Cardiac muscle cell (in vitro differentiated cells and primary cell): ENCODE measurements around the gene SERPINB11. TPM values are rescaled to one million over a fixed set of nuclear protein-coding genes. Genes with fewer than 3 reads are reported as not detected.

Experiments
- DNase-seq, 2 donors: peaks; one replicate each; pipeline versions ENCODE4 v3.0.0 to v3.0.0-alpha.2; 2010 to 2017; ENCODE audit warnings: low read depth in 1 of 2, low spot score in 1 of 2
- H3K27ac ChIP-seq: fragments of 200-600 bp; sonication (generic); 2 replicates; pipeline ENCODE4 v1.5.1; 2016
- H3K27me3 ChIP-seq: fragments of 200-600 bp; sonication (generic); 2 replicates; pipeline ENCODE4 v1.6.0; 2016; ENCODE audit warnings: control low read depth
- H3K36me3 ChIP-seq: fragments of 200-600 bp; sonication (generic); 2 replicates; pipeline ENCODE4 v1.5.1; 2016; ENCODE audit warnings: control low read depth
- H3K4me1 ChIP-seq: fragments of 200-600 bp; sonication (generic); 2 replicates; pipeline ENCODE4 v1.8.1; 2017; ENCODE audit warnings: low read depth, mild to moderate bottlenecking, mixed run types
- H3K4me3 ChIP-seq: fragments of 200-600 bp; sonication (generic); 2 replicates; pipeline ENCODE4 v1.5.1; 2016; ENCODE audit warnings: mild to moderate bottlenecking
- H3K9me3 ChIP-seq: fragments of 200-600 bp; sonication (generic); 2 replicates; pipeline ENCODE4 v1.5.1; 2017; ENCODE audit warnings: low read depth, mild to moderate bottlenecking, control low read depth
- polyA plus RNA-seq: library from polyadenylated mRNA; unstranded; fragments of >200 nt; fragmentation: Nextera tagmentation; extraction: Ambion mirVana; gene quantifications from 2 replicates; pipeline ENCODE4 v1.2.1, GENCODE V29; 2016
- total RNA-seq: library from RNA; depleted of rRNA; stranded (reverse); fragments of >200 nt; gene quantifications from 2 replicates; pipeline ENCODE4 v1.2.3, GENCODE V29; 2016
- TF ChIP-seq, protein P1 (sequence below): IDR thresholded peaks from 2 replicates; pipeline ENCODE4 v1.5.1; 2012; ENCODE audit warnings: low read depth, mild to moderate bottlenecking, low read length

The SERPINB11 gene
- total and polyA plus RNA-seq, 2 experiments from 2014 or later = not detected

DNA sequence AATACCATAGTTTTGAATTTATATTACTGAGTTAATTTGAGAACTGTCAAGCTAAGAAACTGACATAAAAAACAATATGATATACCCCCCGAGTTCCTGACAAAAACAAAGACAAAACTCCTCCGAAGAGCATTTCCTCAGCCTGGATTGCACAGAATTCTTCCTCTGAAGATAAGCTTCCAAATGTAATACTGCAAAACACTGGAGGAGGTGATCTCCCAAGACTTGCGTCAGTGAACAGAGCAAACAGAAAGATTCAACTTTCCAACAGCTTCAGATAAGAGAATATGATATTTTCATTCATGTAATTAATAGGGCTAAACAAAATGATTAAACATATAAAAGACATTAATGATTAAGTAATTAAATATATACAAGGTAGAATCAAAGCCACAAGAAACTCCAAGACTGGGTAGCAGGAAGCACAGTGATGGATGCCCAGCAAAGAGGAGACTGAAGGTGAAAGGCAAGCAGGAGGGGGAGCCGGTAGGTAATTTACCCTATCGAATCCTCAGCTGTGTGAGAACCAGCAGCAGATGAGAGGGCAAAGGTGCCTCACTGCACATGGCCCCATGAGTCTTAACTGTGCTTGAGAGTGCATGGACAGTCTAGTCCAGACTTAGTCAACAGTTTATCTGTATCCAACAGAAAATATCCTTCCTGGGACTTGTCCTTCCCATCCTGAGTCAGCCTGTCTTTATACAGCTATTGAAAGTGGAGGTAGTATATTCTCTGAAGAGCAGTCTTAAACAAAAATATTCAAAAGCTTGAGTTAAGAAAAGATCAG lies 22.7 kb upstream of the SERPINB11 start:
- no peak overlapping the region for H3K4me3 ChIP-seq
- no peaks in the 10 kb centered on the region for H3K9me3 ChIP-seq
- no peak overlapping the region for H3K27ac ChIP-seq
- no peaks in the 10 kb centered on the region for H3K27me3 ChIP-seq
- peak in 1 of 2 donors; percentile 10 for DNase-seq
- TF ChIP-seq, protein P1, sequence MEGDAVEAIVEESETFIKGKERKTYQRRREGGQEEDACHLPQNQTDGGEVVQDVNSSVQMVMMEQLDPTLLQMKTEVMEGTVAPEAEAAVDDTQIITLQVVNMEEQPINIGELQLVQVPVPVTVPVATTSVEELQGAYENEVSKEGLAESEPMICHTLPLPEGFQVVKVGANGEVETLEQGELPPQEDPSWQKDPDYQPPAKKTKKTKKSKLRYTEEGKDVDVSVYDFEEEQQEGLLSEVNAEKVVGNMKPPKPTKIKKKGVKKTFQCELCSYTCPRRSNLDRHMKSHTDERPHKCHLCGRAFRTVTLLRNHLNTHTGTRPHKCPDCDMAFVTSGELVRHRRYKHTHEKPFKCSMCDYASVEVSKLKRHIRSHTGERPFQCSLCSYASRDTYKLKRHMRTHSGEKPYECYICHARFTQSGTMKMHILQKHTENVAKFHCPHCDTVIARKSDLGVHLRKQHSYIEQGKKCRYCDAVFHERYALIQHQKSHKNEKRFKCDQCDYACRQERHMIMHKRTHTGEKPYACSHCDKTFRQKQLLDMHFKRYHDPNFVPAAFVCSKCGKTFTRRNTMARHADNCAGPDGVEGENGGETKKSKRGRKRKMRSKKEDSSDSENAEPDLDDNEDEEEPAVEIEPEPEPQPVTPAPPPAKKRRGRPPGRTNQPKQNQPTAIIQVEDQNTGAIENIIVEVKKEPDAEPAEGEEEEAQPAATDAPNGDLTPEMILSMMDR = no peak
- no peaks in the 10 kb centered on the region for H3K36me3 ChIP-seq
- peaks cover 3% of the 10 kb centered on the region for H3K4me1 ChIP-seq

- TF ChIP-seq, protein P1 = no peak
- DNase-seq = no peak
- Histone ChIP-seq H3K4me1 (peaks cover 3% of the 10 kb centered on the region), H3K27ac (no peak overlapping the region), H3K4me3 (no peak overlapping the region), H3K27me3 (no peaks in the 10 kb centered on the region), H3K9me3 (no peaks in the 10 kb centered on the region), H3K36me3 (no peaks in the 10 kb centered on the region)
Measured at GRCh38 chr18:63681449-63682340, 21.1 kb upstream of the SERPINB11 start.

DNA sequence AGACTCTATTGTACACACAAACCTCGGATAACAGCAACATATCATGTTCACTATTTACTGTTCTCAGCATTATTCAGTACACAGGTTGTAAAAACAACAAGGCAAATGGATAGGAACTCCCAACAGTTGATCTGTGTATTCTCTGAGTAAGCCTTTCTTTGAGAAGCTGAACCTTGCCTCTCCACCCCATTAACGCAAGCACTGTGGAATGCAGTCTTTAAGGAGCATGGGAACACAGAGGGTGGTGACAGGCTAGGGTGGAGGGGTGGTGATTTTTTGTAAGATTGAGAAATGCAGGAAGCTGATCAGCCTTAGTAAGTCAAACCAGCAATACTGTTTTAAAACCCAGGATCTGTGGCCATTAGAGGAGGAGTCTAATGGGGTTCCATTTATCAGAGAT lies 19.6 kb upstream of the SERPINB11 start:
- TF ChIP-seq, protein P1 = no peak
- Histone ChIP-seq H3K4me1 (peaks cover 3% of the 10 kb centered on the region), H3K27ac (no peak overlapping the region), H3K4me3 (no peak overlapping the region), H3K36me3 (no peaks in the 10 kb centered on the region), H3K27me3 (no peaks in the 10 kb centered on the region), H3K9me3 (no peaks in the 10 kb centered on the region)
- peak; percentile 14 to 75 for DNase-seq

- DNase-seq = no peak
- TF ChIP-seq, protein P1 = no peak
- H3K4me1 ChIP-seq = peaks cover 3% of the 10 kb centered on the region
- no peaks in the 10 kb centered on the region for H3K27me3 ChIP-seq
- no peaks in the 10 kb centered on the region for H3K36me3 ChIP-seq
- no peaks in the 10 kb centered on the region for H3K9me3 ChIP-seq
- H3K4me3 ChIP-seq = no peak overlapping the region
- no peak overlapping the region for H3K27ac ChIP-seq
Measured at GRCh38 chr18:63683890-63684289, 18.9 kb upstream of the SERPINB11 start.

- H3K4me3 ChIP-seq = no peak overlapping the region
- H3K36me3 ChIP-seq = no peaks in the 10 kb centered on the region
- H3K9me3 ChIP-seq = no peaks in the 10 kb centered on the region
- H3K27ac ChIP-seq = no peak overlapping the region
- no peak for DNase-seq
- H3K4me1 ChIP-seq = peaks cover 3% of the 10 kb centered on the region
- H3K27me3 ChIP-seq = no peaks in the 10 kb centered on the region
- TF ChIP-seq, protein P1 = no peak
Measured at GRCh38 chr18:63684718-63685117, 18.0 kb upstream of the SERPINB11 start.
